Measurements from ENCODE around the gene AKR1A1.

Gene AKR1A1

DNA sequence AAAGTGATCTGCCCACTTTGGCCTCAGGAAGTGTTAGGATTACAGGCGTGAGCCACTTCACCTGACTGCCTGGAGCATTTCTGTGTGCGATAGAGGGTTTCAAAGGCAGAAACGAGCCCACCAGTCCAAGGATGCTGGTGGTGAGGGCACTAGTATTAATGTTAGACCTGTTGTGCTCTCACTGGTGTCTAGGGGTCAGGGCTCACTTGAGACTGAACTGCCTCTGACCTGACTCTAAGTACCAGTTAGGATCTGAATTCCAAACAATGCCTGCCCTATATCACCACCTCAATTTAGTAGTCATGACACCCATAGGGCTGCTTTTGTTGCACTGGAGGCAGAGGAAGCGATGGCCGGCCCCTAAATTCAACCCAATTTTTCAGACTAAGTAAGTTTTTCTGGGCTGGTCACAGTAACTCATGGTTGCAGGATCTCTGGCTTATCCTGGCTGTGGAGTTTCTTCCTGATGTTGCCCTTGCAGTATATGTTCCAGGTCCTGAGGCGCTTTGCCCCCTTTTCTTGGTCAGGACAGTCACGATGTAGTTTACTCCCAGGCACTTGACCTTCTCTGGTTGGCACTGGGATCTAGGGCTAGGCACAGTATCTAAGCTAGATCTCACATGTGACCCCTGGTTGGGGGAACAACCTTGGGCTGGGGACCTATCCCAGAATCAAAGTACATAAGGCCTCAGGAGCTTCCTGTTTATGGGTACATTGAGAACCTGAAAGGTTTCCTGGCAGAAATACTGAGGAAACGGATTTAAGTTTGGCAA, 68.7 kb downstream of the AKR1A1 start:
- DNase-seq (ENCODE audit: low spot score), result no peak

Data from kidney tubule cell (primary cell).